Muscle layer of duodenum (tissue), 2 donors: ENCODE data around the gene CYBA.

ENCODE experiments used
- H3K27ac ChIP-seq: one replicate; pipeline ENCODE4 v1.7.0; 2013; ENCODE audit warnings: mild to moderate bottlenecking, low read length
- H3K27me3 ChIP-seq: one replicate; pipeline ENCODE4 v1.7.0; 2013; ENCODE audit warnings: low read depth, mild to moderate bottlenecking, control low read depth, low read length
- H3K36me3 ChIP-seq, 2 donors: one replicate each; pipeline ENCODE4 v1.7.0; 2013; ENCODE audit warnings: low read length in 2 of 2, control low read depth in 1 of 2, mild to moderate bottlenecking in 1 of 2; ENCODE audit not compliant: insufficient read depth in 2 of 2, control insufficient read depth in 1 of 2
- H3K4me1 ChIP-seq, 2 donors: one replicate each; pipeline ENCODE4 v1.7.0; 2013; ENCODE audit warnings: low read length in 2 of 2, mild to moderate bottlenecking in 2 of 2, control low read depth in 1 of 2, moderate library complexity in 1 of 2; ENCODE audit not compliant: insufficient read depth in 2 of 2, control insufficient read depth in 1 of 2
- H3K4me3 ChIP-seq, 2 donors: one replicate each; pipeline ENCODE4 v1.7.0; 2013; ENCODE audit warnings: low read length in 2 of 2, low read depth in 1 of 2, mild to moderate bottlenecking in 1 of 2
- H3K9me3 ChIP-seq, 2 donors: one replicate each; pipeline ENCODE4 v1.7.0; 2013; ENCODE audit warnings: low read length in 2 of 2, control low read depth in 1 of 2, mild to moderate bottlenecking in 1 of 2; ENCODE audit not compliant: control insufficient read depth in 1 of 2
- donor health status: healthy.

Gene CYBA

DNA sequence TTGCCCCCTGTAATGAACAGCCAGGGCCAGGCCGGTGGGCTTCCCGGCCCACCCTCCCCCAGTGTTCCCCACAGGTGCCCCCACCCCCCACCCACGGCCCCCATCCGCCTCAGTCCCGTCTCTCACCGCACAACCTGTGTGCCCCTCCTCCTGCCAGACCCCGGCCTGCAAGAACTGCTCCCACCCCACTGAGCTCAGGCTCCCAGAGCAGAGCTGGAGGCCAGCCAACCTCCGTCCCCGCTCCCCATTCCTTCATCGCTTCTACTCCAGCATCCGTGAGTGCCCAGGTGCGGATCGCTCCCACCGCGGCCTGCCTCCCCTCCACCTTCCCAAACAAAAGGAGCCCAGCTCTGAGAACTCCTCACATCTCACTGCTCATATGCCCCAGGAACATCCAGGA is 7.9 kb upstream of the CYBA start:
- Histone ChIP-seq H3K9me3 (no peaks in the 10 kb centered on the region), H3K36me3 (peaks cover 5 to 28% of the 10 kb centered on the region in 2 donors), H3K27ac (no peak overlapping the region), H3K4me3 (no peak overlapping the region), H3K4me1 (peaks cover 0 to 9% of the 10 kb centered on the region in 2 donors), H3K27me3 (no peaks in the 10 kb centered on the region)

DNA sequence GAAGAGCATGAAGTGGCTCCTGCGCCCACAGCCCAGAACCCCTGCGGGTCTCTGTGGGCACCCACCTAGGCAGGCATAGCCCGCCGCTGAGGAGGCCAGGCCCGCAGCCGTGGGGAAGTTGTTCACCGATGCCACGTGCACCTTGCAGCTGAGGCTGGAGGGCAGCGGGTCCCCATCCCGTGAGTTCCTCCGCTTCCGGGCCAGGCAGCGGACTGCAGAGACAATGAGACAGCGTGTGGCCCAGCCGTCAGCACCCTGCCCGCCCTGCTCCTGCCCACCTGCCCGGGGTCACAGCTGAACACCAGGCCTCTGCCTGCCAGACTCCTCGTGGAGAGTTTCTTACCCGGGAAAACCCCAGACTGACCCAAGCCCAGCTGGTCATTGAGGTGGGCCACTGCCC is 6.5 kb upstream of the CYBA start:
- Histone ChIP-seq H3K36me3 (peaks cover 5 to 40% of the 10 kb centered on the region in 2 donors), H3K4me1 (peaks cover 0 to 7% of the 10 kb centered on the region in 2 donors), H3K27me3 (no peaks in the 10 kb centered on the region), H3K4me3 (no peak overlapping the region), H3K9me3 (no peaks in the 10 kb centered on the region), H3K27ac (no peak overlapping the region)

DNA sequence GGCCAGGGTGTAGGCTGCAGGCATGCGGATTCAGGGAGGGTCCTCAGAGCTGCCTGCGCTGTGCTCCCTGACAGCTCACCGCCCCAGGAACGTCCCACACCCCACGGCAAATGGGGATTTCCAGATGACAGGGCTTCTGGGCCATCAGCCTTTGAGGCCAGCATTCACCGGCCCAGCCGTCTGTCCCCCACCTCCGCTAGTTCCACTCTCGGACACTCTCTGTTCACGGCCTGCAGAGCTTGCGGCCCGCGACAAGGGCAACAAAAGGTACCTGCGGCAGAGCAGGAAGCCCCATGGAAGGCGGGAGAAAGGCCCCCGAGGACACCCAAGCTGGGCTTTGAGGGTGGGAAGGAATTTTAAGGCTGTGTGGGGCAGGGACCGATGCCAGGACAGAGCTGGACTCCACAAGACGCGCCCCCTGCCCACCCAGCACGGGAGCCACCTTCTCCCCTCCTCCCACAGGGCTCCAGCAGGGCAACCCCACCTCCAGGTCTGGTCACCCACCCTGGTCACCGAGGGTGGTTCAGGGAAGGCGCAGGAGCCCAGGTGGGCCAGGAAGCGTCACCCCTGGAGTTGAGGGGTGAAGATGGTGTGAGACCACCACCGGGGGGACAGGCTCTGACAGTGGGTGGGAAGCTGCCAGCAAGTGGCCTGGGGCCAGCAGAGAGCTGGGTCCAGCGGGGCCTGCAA is 5.6 kb upstream of the CYBA start:
- peaks cover under 1 to 3% of the 10 kb centered on the region in 2 donors for H3K4me1 ChIP-seq
- H3K27ac ChIP-seq = no peak overlapping the region
- H3K4me3 ChIP-seq = no peak overlapping the region
- H3K27me3 ChIP-seq = no peaks in the 10 kb centered on the region
- H3K9me3 ChIP-seq = no peaks in the 10 kb centered on the region
- H3K36me3 ChIP-seq = peaks cover 5 to 40% of the 10 kb centered on the region in 2 donors

DNA sequence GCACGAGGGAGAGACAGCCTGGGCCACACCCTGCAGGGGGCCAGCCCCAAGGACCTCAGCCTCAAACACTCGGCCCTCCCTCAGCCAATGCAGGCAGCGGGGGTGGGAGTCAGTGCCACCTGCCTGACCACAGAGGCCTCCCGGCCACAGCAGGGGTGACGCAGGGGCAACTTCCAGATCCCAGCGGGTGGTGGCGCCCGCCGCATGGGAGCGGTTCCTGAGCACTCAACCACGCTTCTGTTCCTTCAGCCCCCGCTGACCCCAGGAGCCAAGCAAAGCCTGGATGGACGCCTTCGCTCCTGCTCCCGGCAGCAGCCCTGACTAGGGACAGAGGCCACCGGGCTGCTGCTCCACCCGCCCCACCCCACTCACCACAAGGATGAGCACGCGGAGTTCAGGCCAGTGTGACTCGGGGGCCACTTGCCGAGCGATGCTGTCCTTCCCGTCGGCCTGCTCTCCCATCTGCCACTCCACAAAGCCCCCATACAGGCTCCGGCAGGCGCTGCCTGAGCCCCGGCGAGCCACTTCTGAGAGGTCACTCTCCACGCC is 5.0 kb upstream of the CYBA start:
- Histone ChIP-seq H3K9me3 (no peaks in the 10 kb centered on the region), H3K36me3 (peaks cover 5 to 40% of the 10 kb centered on the region in 2 donors), H3K27ac (no peak overlapping the region), H3K4me1 (peaks cover 4 to 8% of the 10 kb centered on the region in 2 donors), H3K4me3 (no peak overlapping the region), H3K27me3 (no peaks in the 10 kb centered on the region)

DNA sequence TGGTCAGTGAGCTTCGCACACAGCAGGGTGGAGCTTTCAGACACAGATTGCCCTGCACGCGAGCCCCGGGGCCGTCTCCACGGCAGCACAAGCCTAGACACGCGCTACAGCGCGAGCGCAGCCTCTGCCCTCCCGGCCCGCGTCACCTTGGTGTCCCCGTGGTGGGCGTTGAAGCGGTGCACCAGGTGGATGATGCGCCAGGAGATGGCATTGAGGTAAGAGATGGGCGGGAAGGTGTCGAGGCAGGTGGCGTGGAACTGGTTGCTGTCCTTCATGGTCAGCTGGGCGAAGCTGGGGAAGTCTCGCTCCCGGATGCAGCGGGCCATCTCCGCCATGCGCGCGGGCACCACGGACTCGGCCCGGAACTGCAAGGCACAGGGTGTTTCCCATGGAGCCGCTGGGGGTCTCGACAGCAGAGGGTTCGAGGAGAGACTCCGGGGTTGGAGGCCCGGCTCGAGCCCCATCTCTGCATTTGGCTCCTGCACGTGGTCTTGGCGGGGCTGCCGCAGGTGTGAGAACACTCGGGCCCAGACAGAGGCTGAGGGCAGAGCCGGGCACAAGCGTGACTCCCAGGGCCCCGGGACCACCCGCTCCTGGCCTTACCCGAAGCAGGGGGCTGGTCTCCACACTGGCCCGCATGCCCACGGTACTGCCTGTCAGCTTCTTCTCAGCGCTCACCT is 4.3 kb upstream of the CYBA start:
- H3K4me1 ChIP-seq = peaks cover 4 to 13% of the 10 kb centered on the region in 2 donors
- H3K36me3 ChIP-seq = peaks cover 5 to 40% of the 10 kb centered on the region in 2 donors
- no peaks in the 10 kb centered on the region for H3K27me3 ChIP-seq
- H3K9me3 ChIP-seq = no peaks in the 10 kb centered on the region
- H3K4me3 ChIP-seq = no peak overlapping the region
- H3K27ac ChIP-seq = no peak overlapping the region

DNA sequence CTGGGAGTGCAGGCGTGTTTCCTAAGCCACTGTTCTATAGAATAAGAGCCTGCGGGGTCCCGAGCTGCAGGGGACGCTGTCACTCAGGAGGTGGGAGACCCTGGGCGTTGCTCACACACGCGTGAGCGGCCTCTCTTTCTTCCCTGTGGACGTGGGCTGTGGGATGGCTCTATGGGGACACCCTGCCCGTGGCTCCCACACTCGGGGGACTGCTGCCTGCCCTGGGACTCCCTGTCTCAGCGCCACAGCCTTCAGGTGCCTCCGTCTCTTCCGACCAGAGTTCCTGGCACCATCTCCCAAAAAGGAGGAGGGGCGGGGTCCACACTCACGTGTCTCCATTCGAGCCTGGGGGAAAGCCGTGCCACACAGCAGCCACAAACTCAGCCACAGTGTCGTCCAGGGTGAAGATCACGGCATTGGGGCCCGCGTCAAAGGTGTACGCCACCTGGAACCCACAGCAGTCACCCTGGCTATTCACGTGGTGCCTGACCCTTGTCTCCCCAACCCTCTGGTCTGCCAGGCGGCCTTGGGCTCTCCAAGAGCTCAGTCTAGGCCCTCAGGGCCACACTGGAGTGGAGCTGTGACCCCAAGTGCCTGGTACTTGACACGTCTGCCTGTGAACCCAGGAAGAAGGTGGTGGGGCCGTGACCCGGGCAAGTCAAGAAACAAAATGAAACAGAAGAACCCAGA is 3.7 kb upstream of the CYBA start:
- H3K9me3 ChIP-seq = no peaks in the 10 kb centered on the region
- peaks cover 4 to 20% of the 10 kb centered on the region in 2 donors for H3K4me1 ChIP-seq
- H3K36me3 ChIP-seq = peaks cover 5 to 40% of the 10 kb centered on the region in 2 donors
- no peaks in the 10 kb centered on the region for H3K27me3 ChIP-seq
- no peak overlapping the region for H3K4me3 ChIP-seq
- no peak overlapping the region for H3K27ac ChIP-seq

DNA sequence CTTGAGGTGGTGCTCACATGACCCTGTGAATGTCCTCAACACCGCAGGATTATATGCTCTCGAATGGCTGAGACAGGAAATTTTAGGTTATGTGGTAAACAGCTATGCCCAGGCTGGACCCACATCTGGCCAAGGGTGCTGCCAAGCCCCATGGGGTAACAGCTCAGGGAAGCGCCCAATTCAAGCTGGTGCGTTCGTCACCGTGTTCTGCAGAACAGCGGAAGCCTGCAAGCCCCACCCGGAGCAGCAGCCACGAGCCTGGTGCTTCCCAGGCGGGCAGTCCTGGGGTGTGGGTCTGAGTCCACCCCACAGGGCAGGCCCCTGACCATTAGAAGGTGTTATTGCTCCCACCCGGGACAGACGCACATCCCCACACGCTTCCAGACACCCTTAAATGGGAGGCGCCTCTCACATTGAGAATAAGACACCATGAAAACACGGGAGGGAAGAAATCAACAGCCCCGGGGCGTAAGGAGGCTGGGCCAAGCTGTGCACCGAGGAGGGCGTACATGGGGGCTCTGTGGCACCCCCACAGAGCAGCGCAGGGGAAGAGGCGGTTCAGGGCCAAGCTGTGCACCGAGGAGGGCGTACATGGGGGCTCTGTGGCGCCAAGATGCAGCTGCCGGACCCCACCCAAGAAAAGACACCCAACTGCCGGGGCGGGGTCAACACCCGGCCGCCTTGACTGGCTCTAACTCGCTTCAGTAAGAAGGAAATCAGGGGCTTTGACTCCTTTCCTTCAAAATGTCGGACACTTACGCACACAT is 2.9 kb upstream of the CYBA start:
- Histone ChIP-seq H3K4me1 (peaks cover 4 to 20% of the 10 kb centered on the region in 2 donors), H3K36me3 (peaks cover 5 to 40% of the 10 kb centered on the region in 2 donors), H3K27me3 (no peaks in the 10 kb centered on the region), H3K4me3 (no peak overlapping the region), H3K27ac (no peak overlapping the region), H3K9me3 (no peaks in the 10 kb centered on the region)

DNA sequence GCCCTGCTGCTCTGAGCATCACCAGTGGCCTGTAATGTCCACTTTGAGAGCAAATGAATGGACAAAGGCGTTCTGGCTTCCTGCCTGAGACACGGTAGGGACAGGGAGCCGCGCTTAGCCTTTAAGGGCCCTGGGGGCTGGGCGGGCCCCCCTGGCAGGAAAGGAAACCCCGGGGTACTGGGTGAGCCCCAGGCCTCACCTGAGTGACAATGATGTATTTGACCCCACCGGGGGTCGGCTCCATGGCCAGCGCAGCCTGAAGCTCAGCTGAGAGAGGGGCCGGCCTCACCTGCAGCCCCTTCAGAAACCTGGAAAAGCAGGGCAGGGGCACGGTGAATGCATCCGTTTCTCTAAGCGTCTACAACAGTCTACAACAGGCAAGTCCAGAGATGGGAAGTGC is 2.2 kb upstream of the CYBA start:
- Histone ChIP-seq H3K36me3 (peaks cover 5 to 36% of the 10 kb centered on the region in 2 donors), H3K4me1 (peaks cover 4 to 20% of the 10 kb centered on the region in 2 donors), H3K27me3 (no peaks in the 10 kb centered on the region), H3K27ac (no peak overlapping the region), H3K4me3 (no peak overlapping the region), H3K9me3 (no peaks in the 10 kb centered on the region)

DNA sequence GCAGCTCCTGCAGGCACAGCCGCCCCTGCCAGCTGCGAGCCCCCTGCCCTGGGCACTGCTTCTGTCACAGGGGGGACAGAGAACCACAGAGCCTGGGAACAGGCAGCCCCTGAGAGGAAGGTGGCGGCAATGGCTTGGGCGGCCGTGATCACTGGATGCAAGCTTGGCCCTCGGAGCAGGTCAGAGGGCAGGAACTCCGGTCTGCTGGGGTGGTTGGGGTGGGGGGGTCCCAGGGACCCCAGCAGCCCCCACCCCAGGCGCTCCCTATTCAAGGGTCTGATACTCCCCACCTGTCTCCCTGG is 1.9 kb upstream of the CYBA start:
- Histone ChIP-seq H3K27ac (no peak overlapping the region), H3K9me3 (no peaks in the 10 kb centered on the region), H3K4me1 (peaks cover 4 to 20% of the 10 kb centered on the region in 2 donors), H3K27me3 (no peaks in the 10 kb centered on the region), H3K4me3 (no peak overlapping the region), H3K36me3 (peaks cover 5 to 32% of the 10 kb centered on the region in 2 donors)

DNA sequence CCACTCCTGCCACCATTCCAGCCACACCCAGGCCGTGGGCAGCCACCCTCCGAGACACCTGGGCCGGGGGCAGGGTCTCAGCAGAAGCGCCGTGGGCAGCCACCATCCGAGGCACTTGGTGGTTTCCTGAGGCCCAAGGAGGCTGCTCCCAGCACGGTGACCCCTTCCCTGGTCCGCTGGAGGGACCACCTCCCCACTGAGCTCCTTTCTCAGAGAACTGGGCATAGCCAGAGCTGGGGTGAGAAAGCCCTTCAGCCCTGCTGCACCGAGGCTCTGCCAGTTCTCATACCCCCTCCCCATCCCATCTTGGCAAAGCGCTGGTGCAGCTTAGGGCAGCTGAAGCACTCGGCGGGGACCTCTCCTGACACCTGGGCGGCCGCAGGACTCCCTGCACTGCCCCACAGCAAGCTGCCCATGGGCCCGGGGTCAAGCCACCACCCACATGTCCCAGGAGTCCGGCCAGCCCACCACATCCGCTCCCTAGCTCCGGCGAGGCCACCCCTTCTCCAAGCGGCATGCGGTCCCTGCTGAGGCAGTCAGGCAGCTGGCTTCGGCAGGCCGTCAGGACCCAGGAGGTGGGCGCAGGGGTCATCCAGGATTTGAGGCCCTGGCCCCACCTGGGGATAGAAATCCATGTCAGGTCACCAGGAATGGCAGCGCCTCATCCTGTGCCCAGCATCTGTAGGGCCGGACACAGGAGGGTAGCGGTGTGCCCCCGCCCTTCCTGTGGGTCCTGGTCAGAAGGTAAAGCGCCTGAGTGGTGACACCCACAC is 1.3 kb upstream of the CYBA start:
- Histone ChIP-seq H3K36me3 (peaks cover 5 to 32% of the 10 kb centered on the region in 2 donors), H3K27me3 (no peaks in the 10 kb centered on the region), H3K27ac (no peak overlapping the region), H3K4me1 (peaks cover 4 to 20% of the 10 kb centered on the region in 2 donors), H3K4me3 (no peak overlapping the region), H3K9me3 (no peaks in the 10 kb centered on the region)
